Measurements from ENCODE around the gene AP2A2. TPM values are rescaled to one million over a fixed set of nuclear protein-coding genes. Genes with fewer than 3 reads are reported as not detected.

Gene AP2A2
- total RNA-seq, 1 donor from 2014 or later = 58.7 TPM

GRCh38 chr11:1008803-1009145 is 83.1 kb downstream of the AP2A2 start:
- Histone ChIP-seq H3K27me3 (no peaks in the 10 kb centered on the region), H3K9me3 (no peaks in the 10 kb centered on the region), H3K27ac (no peak overlapping the region), H3K4me1 (no peaks in the 10 kb centered on the region), H3K36me3 (peaks cover 0 to 63% of the 10 kb centered on the region in 2 donors), H3K4me3 (no peak overlapping the region)
- no peak for DNase-seq (ENCODE audit: extremely low spot score in 2 of 2)
- intact Hi-C loops (cut with DNase I) = no loop called here
- TF ChIP-seq POLR2AphosphoS5 (IDR thresholded peaks at IDR 0.05; ENCODE audit: insufficient read depth in 1 of 2, low read depth in 1 of 2) (no peak), CTCF (IDR thresholded peaks at IDR 0.05) (no peak), POLR2A (IDR thresholded peaks at IDR 0.05) (no peak)

- no peaks in the 10 kb centered on the region for H3K4me1 ChIP-seq
- no peaks in the 10 kb centered on the region for H3K27me3 ChIP-seq
- TF ChIP-seq CTCF (IDR thresholded peaks at IDR 0.05) (no peak), POLR2AphosphoS5 (IDR thresholded peaks at IDR 0.05; ENCODE audit: insufficient read depth in 1 of 2, low read depth in 1 of 2) (no peak), POLR2A (IDR thresholded peaks at IDR 0.05) (no peak)
- H3K4me3 ChIP-seq = no peak overlapping the region
- H3K9me3 ChIP-seq = no peaks in the 10 kb centered on the region
- no peak for DNase-seq (ENCODE audit: extremely low spot score in 2 of 2)
- H3K27ac ChIP-seq = no peak overlapping the region
- intact Hi-C loops (cut with DNase I) = no loop called here
- peaks cover 0 to 63% of the 10 kb centered on the region in 2 donors for H3K36me3 ChIP-seq
Measured at GRCh38 chr11:1009371-1009770, 83.7 kb downstream of the AP2A2 start.

GRCh38 chr11:1009991-1010390 is 84.3 kb downstream of the AP2A2 start:
- Histone ChIP-seq H3K36me3 (peaks cover 0 to 57% of the 10 kb centered on the region in 2 donors), H3K27ac (no peak overlapping the region), H3K27me3 (no peaks in the 10 kb centered on the region), H3K4me1 (no peaks in the 10 kb centered on the region), H3K9me3 (no peaks in the 10 kb centered on the region), H3K4me3 (no peak overlapping the region)
- no peak for DNase-seq (ENCODE audit: extremely low spot score in 2 of 2)
- TF ChIP-seq POLR2A (IDR thresholded peaks at IDR 0.05) (no peak), POLR2AphosphoS5 (IDR thresholded peaks at IDR 0.05; ENCODE audit: insufficient read depth in 1 of 2, low read depth in 1 of 2) (no peak), CTCF (IDR thresholded peaks at IDR 0.05) (no peak)
- intact Hi-C loops (cut with DNase I) = no loop called here

- no peak for DNase-seq (ENCODE audit: extremely low spot score in 2 of 2)
- no peaks in the 10 kb centered on the region for H3K4me1 ChIP-seq
- intact Hi-C loops (cut with DNase I) = no loop called here
- no peak overlapping the region for H3K27ac ChIP-seq
- H3K4me3 ChIP-seq = no peak overlapping the region
- no peaks in the 10 kb centered on the region for H3K9me3 ChIP-seq
- TF ChIP-seq POLR2A (IDR thresholded peaks at IDR 0.05) (no peak), CTCF (IDR thresholded peaks at IDR 0.05) (no peak), POLR2AphosphoS5 (IDR thresholded peaks at IDR 0.05; ENCODE audit: insufficient read depth in 1 of 2, low read depth in 1 of 2) (no peak)
- no peaks in the 10 kb centered on the region for H3K27me3 ChIP-seq
- H3K36me3 ChIP-seq = peaks cover 0 to 55% of the 10 kb centered on the region in 2 donors
Measured at GRCh38 chr11:1010551-1011319, 85.1 kb downstream of the AP2A2 start.

GRCh38 chr11:1011320-1011698 is 85.6 kb downstream of the AP2A2 start:
- DNase-seq (ENCODE audit: extremely low spot score in 2 of 2) = no peak
- intact Hi-C loops (cut with DNase I) = no loop called here
- no peak overlapping the region for H3K4me3 ChIP-seq
- no peaks in the 10 kb centered on the region for H3K9me3 ChIP-seq
- H3K36me3 ChIP-seq = peaks cover 0 to 51% of the 10 kb centered on the region in 2 donors
- no peaks in the 10 kb centered on the region for H3K27me3 ChIP-seq
- no peaks in the 10 kb centered on the region for H3K4me1 ChIP-seq
- TF ChIP-seq POLR2A (IDR thresholded peaks at IDR 0.05) = no peak
- no peak for TF ChIP-seq CTCF (IDR thresholded peaks at IDR 0.05)
- no peak for TF ChIP-seq POLR2AphosphoS5 (IDR thresholded peaks at IDR 0.05; ENCODE audit: insufficient read depth in 1 of 2, low read depth in 1 of 2)
- H3K27ac ChIP-seq = no peak overlapping the region

Data from vagina (tissue), 2 donors.